K562 (cell line): Measurements from ENCODE around the gene CPTP. TPM values are rescaled to one million over a fixed set of nuclear protein-coding genes. Genes with fewer than 3 reads are reported as not detected.
A peak's percentile ranks its signal among the peaks of the same experiment; 100 is the strongest.

Experiments used
- ATAC-seq: fragments of 200-7000 bp; cut with Tn5 transposase; 3 replicates; pipeline ENCODE4 v1.9.1; 2020; ENCODE audit warnings: moderate library complexity
- BruUV-seq: library from RNA; stranded (reverse); fragments of 400-500 nt; replicated peaks from 2 replicates; lab custom pipeline; 2021; lab: Mats Ljungman, UMichigan
- CTCF ChIA-PET: fragments of 300-600 bp; formaldehyde crosslinking; extraction: SDS; loops from one replicate; lab custom pipeline; 2021; ENCODE audit warnings: low intra/inter-chr PET ratio; lab: Yijun Ruan, JAX
- POLR2A ChIA-PET: fragments of 300-600, 350-650 bp; sonication (Branson Sonifier 250); formaldehyde crosslinking; extraction: SDS; loops from one replicate; lab custom pipeline; 2021; ENCODE audit warnings: antibody characterized with exemption, inconsistent platforms; lab: Yijun Ruan, JAX
- DNase-seq, 4 experiments: peaks; one replicate each; pipeline versions ENCODE4 v3.0.0 to v3.0.0-alpha.2; 2011 to 2018; ENCODE audit warnings: low spot score in 3 of 4, mixed read lengths in 3 of 4; ENCODE audit errors: extremely low read depth in 1 of 4
- FAIRE-seq: peaks from 2 replicates; lab custom pipeline; 2011; peaks lifted over from hg19 to GRCh38; lab: Jason Lieb, UNC
- H2AFZ ChIP-seq: 2 replicates; pipeline ENCODE4 v1.6.0; 2011; ENCODE audit warnings: low read depth, low read length, control low read depth, inconsistent platforms
- H3K27ac ChIP-seq: fragments of 200-600 bp; 3 replicates; pipeline ENCODE4 v1.8.0; 2011; ENCODE audit warnings: low read depth, mild to moderate bottlenecking, control low read depth, inconsistent platforms, low read length, moderate library complexity, mixed read lengths; ENCODE audit errors: extremely low read depth
- H3K27me3 ChIP-seq, 2 experiments: fragments of 300-600 bp in 1 of 2; 2 replicates in 1 of 2; 3 replicates in 1 of 2; pipeline versions ENCODE4 v1.6.0 to v1.8.0; 2011; ENCODE audit warnings: inconsistent platforms in 2 of 2, low read length in 2 of 2, mild to moderate bottlenecking in 1 of 2, mixed read lengths in 1 of 2, moderate library complexity in 1 of 2; ENCODE audit not compliant: control insufficient read depth in 2 of 2, insufficient read depth in 2 of 2
- H3K36me3 ChIP-seq: fragments of 300-600 bp; 3 replicates; pipeline ENCODE4 v1.8.0; 2011; ENCODE audit warnings: mild to moderate bottlenecking, low read length, inconsistent platforms; ENCODE audit not compliant: control insufficient read depth, insufficient read depth
- H3K4me1 ChIP-seq, 2 experiments: fragments of 200-600 bp in 1 of 2; replicated peaks in 1 of 2; 2 replicates in 1 of 2; 3 replicates in 1 of 2; pipeline versions ENCODE4 v1.5.1 to v1.8.0; 2011; ENCODE audit warnings: inconsistent platforms in 2 of 2, low read length in 2 of 2, mild to moderate bottlenecking in 1 of 2, mixed read lengths in 1 of 2, moderate library complexity in 1 of 2; ENCODE audit not compliant: control insufficient read depth in 2 of 2, insufficient read depth in 2 of 2
- H3K4me2 ChIP-seq: 2 replicates; pipeline ENCODE4 v1.6.1; 2011; ENCODE audit warnings: low read length, control low read depth, inconsistent platforms, mixed read lengths; ENCODE audit not compliant: insufficient read depth
- H3K4me3 ChIP-seq: fragments of 200-600 bp; sonication (generic), shearing (Covaris generic); 2 replicates; pipeline ENCODE4 v1.5.1; 2016; ENCODE audit warnings: control low read depth, inconsistent platforms
- H3K79me2 ChIP-seq: fragments of 200-600 bp; 3 replicates; pipeline ENCODE4 v1.8.0; 2011; ENCODE audit warnings: low read length, inconsistent platforms; ENCODE audit not compliant: control insufficient read depth, insufficient read depth
- H3K9ac ChIP-seq, 2 experiments: 2 replicates each; pipeline versions ENCODE4 v1.6.0 to v1.6.1; 2011; ENCODE audit warnings: low read depth in 2 of 2, low read length in 2 of 2, control low read depth in 1 of 2, inconsistent platforms in 1 of 2, mild to moderate bottlenecking in 1 of 2, mixed read lengths in 1 of 2; ENCODE audit not compliant: insufficient read depth in 1 of 2
- H3K9me1 ChIP-seq: one replicate; pipeline ENCODE4 v1.6.0; 2011; ENCODE audit warnings: inconsistent platforms, mild to moderate bottlenecking, low read length, moderate library complexity; ENCODE audit not compliant: control insufficient read depth, insufficient read depth
- H3K9me3 ChIP-seq: replicated peaks from 2 replicates; pipeline ENCODE4 v1.5.1; 2011; ENCODE audit warnings: low read depth, low read length, inconsistent platforms; ENCODE audit not compliant: control insufficient read depth, insufficient read depth
- H4K20me1 ChIP-seq: replicated peaks from 2 replicates; pipeline ENCODE4 v1.6.1; 2011; ENCODE audit warnings: low read length, inconsistent platforms, mixed read lengths; ENCODE audit not compliant: control insufficient read depth, insufficient read depth
- CEBPB ChIP-seq: fragments of 450-650 bp; IDR thresholded peaks from 2 replicates; pipeline ENCODE4 v1.6.1; 2016; ENCODE audit warnings: missing genetic modification characterization, missing compliant biosample characterization
- CSDE1 ChIP-seq, 2 experiments: fragments of 450-650 bp; IDR thresholded peaks; 2 replicates each; pipeline ENCODE4 v1.6.1; 2016; ENCODE audit warnings: mild to moderate bottlenecking in 1 of 2
- CXXC5 ChIP-seq: fragments of 250-450 bp; sonication (Bioruptor Pico); IDR thresholded peaks from 2 replicates; pipeline ENCODE4 v1.8.0; 2022; ENCODE audit warnings: inconsistent platforms, mild to moderate bottlenecking, moderate library complexity
- HMGN3 ChIP-seq: IDR thresholded peaks from 2 replicates; pipeline ENCODE4 v1.6.1; 2011; ENCODE audit warnings: borderline replicate concordance, low read depth, mild to moderate bottlenecking, mixed read lengths, low read length; ENCODE audit not compliant: insufficient read length; ENCODE audit errors: extremely low read depth
- MYNN ChIP-seq, 2 experiments: sonication (generic); formaldehyde crosslinking in 1 of 2; IDR thresholded peaks; 2 replicates each; pipeline versions ENCODE4 v1.5.0 to v1.6.1; 2016 to 2020; ENCODE audit warnings: antibody characterized with exemption in 1 of 2, missing genetic modification reagents in 1 of 2
- NBN ChIP-seq: fragments of 450-650 bp; IDR thresholded peaks from 2 replicates; pipeline ENCODE4 v1.6.1; 2016; ENCODE audit warnings: low read depth, mild to moderate bottlenecking
- NFATC3 ChIP-seq: fragments of 450-650 bp; IDR thresholded peaks from 2 replicates; pipeline ENCODE4 v1.6.1; 2017; ENCODE audit warnings: mild to moderate bottlenecking
- NUFIP1 ChIP-seq: fragments of 450-650 bp; IDR thresholded peaks from 2 replicates; pipeline ENCODE4 v1.6.1; 2018; ENCODE audit not compliant: partially characterized antibody
- POLR2AphosphoS2 ChIP-seq: IDR thresholded peaks from 2 replicates; pipeline ENCODE4 v1.6.1; 2012; ENCODE audit warnings: low read length, improper control_type of control experiment
- REST ChIP-seq, 2 experiments: fragments of 450-650 bp; formaldehyde crosslinking in 1 of 2; IDR thresholded peaks; 2 replicates each; pipeline versions ENCODE4 v1.4.0 to v1.6.1; 2014 to 2020; ENCODE audit warnings: mild to moderate bottlenecking in 2 of 2, borderline replicate concordance in 1 of 2, low read depth in 1 of 2
- SPI1 ChIP-seq: IDR thresholded peaks from 2 replicates; pipeline ENCODE4 v1.6.1; 2011; ENCODE audit warnings: low read depth, low read length, control low read depth, borderline replicate concordance
- SRSF3 ChIP-seq: fragments of 200-400 bp; formaldehyde crosslinking; IDR thresholded peaks from 2 replicates; pipeline ENCODE4 v1.6.1; 2016; ENCODE audit warnings: mild to moderate bottlenecking, low read length, moderate library complexity; ENCODE audit not compliant: insufficient read depth
- STAG1 ChIP-seq: sonication (generic); formaldehyde crosslinking; IDR thresholded peaks from 2 replicates; pipeline ENCODE4 v1.5.0; 2020; ENCODE audit warnings: missing genetic modification reagents, borderline replicate concordance
- TEAD4 ChIP-seq, 2 experiments: sonication (generic) in 1 of 2; formaldehyde crosslinking in 1 of 2; IDR thresholded peaks; 2 replicates each; pipeline versions ENCODE4 v1.6.1 to v1.8.0; 2012 to 2022; ENCODE audit warnings: borderline replicate concordance in 1 of 2, inconsistent platforms in 1 of 2, low read length in 1 of 2, mild to moderate bottlenecking in 1 of 2, missing genetic modification reagents in 1 of 2
- WGBS: fragments of 100-300 bp; shearing (Covaris generic); methylation state at CpG from one replicate; pipeline ENCODE4 v1.1.6; 2016; ENCODE audit warnings: low coverage, mixed read lengths; ENCODE audit not compliant: insufficient coverage; ENCODE audit errors: missing lambda C conversion rate; 5-methylcytosine and 5-hydroxymethylcytosine counted together
- in situ Hi-C: fragments of 300-500 bp; cut with MboI; formaldehyde crosslinking; loops from 4 replicates; pipeline ENCODE4 v1.15.0; 2018; ENCODE audit warnings: inconsistent platforms, mixed read lengths
- intact Hi-C: fragments of 100-400 bp; cut with micrococcal nuclease; formaldehyde crosslinking; loops from 2 replicates; pipeline ENCODE4 v1.14.2; 2022
- polyA plus RNA-seq, 8 experiments: library from polyadenylated mRNA; depleted of rRNA in 4 of 8; stranded (reverse) in 5 of 8; unstranded in 3 of 8; fragments of >200 nt; fragmentation: Nextera tagmentation in 2 of 8; fragmentation: Illumina TruSeq in 1 of 8; extraction: Ambion mirVana in 2 of 8; extraction: Trizol in 1 of 8; gene quantifications; 2 replicates each; pipeline versions ENCODE4 v1.2.1 to v1.2.3, GENCODE V29; 2011 to 2014; ENCODE audit warnings: inconsistent platforms in 1 of 8, missing spikeins in 1 of 8
- total RNA-seq, 7 experiments: library from RNA; depleted of rRNA in 6 of 7; stranded (reverse); fragments of >200 nt in 6 of 7; fragmentation: Illumina TruSeq in 2 of 7; extraction: Trizol in 2 of 7; gene quantifications; 2 replicates each; pipeline versions ENCODE4 v1.2.1 to v1.2.3, GENCODE V29; 2011 to 2021; ENCODE audit warnings: low replicate concordance in 1 of 7

Gene CPTP
- total and polyA plus RNA-seq, 9 of the 15 experiments (the other 6 are each of a cell fraction or from before 2014, with no cell fraction given), result 0.11 to 25.8 (median 3.5) TPM

DNA sequence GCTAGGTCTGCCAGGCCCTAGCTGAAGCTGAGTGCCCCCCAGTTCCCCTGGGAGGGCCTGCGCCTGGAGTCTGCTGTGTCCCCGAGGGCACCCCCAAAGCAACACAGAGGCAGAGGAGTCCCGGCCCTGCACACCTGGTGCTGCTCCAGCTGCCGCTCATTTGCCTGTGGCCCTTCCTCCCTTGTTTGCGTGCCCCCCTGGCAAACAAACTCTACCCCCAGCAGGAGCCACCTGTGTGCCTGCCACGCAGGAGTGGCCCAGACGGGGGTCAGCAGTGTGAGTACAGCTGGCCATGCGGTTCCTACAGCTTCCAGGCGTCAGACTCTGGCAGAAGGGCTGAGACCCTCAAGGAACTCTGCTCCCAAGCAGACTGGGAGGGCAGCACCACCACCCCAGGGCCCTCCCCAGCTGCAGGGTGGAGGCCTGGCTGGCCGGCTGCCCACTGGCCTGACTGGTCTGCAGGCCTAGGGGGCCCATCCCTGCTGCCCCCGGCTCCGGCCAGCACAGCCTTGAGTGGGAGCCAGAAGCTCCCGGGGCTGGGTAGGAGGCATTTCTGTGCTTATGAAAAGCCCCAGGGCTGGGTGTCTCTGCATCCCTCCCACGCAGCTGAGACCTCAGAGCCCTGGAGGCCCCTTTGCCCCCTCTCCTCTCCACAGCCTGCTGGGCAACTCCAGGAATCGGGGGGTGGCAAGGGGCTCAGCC lies 5.9 kb downstream of the CPTP start:
- CTCF ChIA-PET, result no interaction called here

More for the DNA sequence above, 5.9 kb downstream of the CPTP start:
- in situ Hi-C loops (no loop called here), intact Hi-C loops (no loop called here)
- no peak for ATAC-seq
- Histone ChIP-seq H3K27me3 (no peaks in the 10 kb centered on the region), H3K4me3 (no peak overlapping the region), H4K20me1 (peaks cover 12% of the 10 kb centered on the region; the same call in 1 of the 2 replicates), H3K4me2 (no peak overlapping the region), H3K9me1 (peaks cover 4% of the 10 kb centered on the region), H3K9me3 (peaks cover 6% of the 10 kb centered on the region), H3K4me1 (peaks cover 5 to 94% of the 10 kb centered on the region in 2 experiments; a peak in 4 of 5 replicates), H3K36me3 (peaks cover 27% of the 10 kb centered on the region; the same call in 1 of the 3 replicates), H3K27ac (no peak overlapping the region), H3K79me2 (peaks cover 10% of the 10 kb centered on the region), H2AFZ (no peak overlapping the region), H3K9ac (peak overlapping the region in 1 of 2 experiments; percentile 55; a peak in 1 of 4 replicates)
- BruUV-seq, result no TSS peak
- POLR2A ChIA-PET, result interaction anchor here (0.5 to 1.5 kb wide), 5 partner anchors 10 to 39 kb away, joined by 3 to 4 read pairs (median 3); no protein-coding TSS in a partner anchor
- 51% methylated on average over 14 of the region's 15 CpGs for WGBS
- TF ChIP-seq SRSF3 (no peak), NFATC3 (no peak), SPI1 (no peak), REST (IDR thresholded peaks at IDR 0.05; ENCODE audit: borderline replicate concordance) (no peak), REST (CRISPR knock-in tag; IDR thresholded peaks at IDR 0.05; ENCODE audit: low read depth) (no peak), CXXC5 (CRISPR knock-in tag) (no peak), NBN (no peak), NUFIP1 (no peak), HMGN3 (peak; percentile 0), POLR2AphosphoS2 (0 out of 2 replicates have a peak, but pooled peaks have one; percentile 23), CEBPB (tag) (no peak), STAG1 (CRISPR knock-in tag) (0 out of 2 replicates have a peak, but pooled peaks have one; percentile 25), TEAD4 (IDR thresholded peaks at IDR 0.05; ENCODE audit: low read length) (no peak), TEAD4 (CRISPR knock-in tag; IDR thresholded peaks at IDR 0.05; ENCODE audit: borderline replicate concordance) (no peak), CSDE1 (IDR thresholded peaks at IDR 0.05) (no peak), MYNN (IDR thresholded peaks at IDR 0.05) (no peak), MYNN (CRISPR knock-in tag; IDR thresholded peaks at IDR 0.05) (no peak)
- DNase-seq, result no peak
- no peak for FAIRE-seq
